HG02798 (cell line): ENCODE data around the gene QPRT.
A peak's percentile ranks its signal among the peaks of the same experiment; 100 is the strongest.
"Not testable (repeated sequence)": the region's sequence is repeated elsewhere in the genome, so short reads cannot be mapped to it uniquely, and the experiment has no call there.

Experiments used
- ATAC-seq: cut with Tn5 transposase; IDR thresholded peaks from one replicate; pipeline ENCODE4 v1.9.1; 2021; ENCODE audit warnings: mild to moderate bottlenecking; ENCODE audit not compliant: unreplicated experiment, poor library complexity

Gene QPRT

GRCh38 chr16:29712809-29713208, 33.8 kb downstream of the QPRT start:
- ATAC-seq, result no peak

- ATAC-seq, result no peak
These were observed 35.4 kb downstream of the QPRT start for GRCh38 chr16:29714396-29714795.

- no peak for ATAC-seq
These were observed 36.0 kb downstream of the QPRT start for GRCh38 chr16:29714972-29715371.

- no peak for ATAC-seq
These were observed 38.1 kb downstream of the QPRT start for GRCh38 chr16:29717113-29717512.

- ATAC-seq, result no peak
These were observed 40.1 kb downstream of the QPRT start for GRCh38 chr16:29719063-29719462.

- ATAC-seq, result no peak
These were observed 41.7 kb downstream of the QPRT start for GRCh38 chr16:29720703-29721102.

GRCh38 chr16:29721167-29721879, 42.3 kb downstream of the QPRT start:
- ATAC-seq, result peak; percentile 49

- ATAC-seq, result no peak
These were observed 47.9 kb downstream of the QPRT start for GRCh38 chr16:29726845-29727377.

- ATAC-seq, result no peak
These were observed 48.5 kb downstream of the QPRT start for GRCh38 chr16:29727452-29727851.

GRCh38 chr16:29729116-29729521, 50.1 kb downstream of the QPRT start:
- no peak for ATAC-seq

GRCh38 chr16:29730649-29731048, 51.7 kb downstream of the QPRT start:
- ATAC-seq, result peak; percentile 37

- ATAC-seq, result peak; percentile 79
These were observed 53.0 kb downstream of the QPRT start for GRCh38 chr16:29731768-29732601.

- ATAC-seq, result no peak
These were observed 55.8 kb downstream of the QPRT start for GRCh38 chr16:29734786-29735185.

- no peak for ATAC-seq
These were observed 57.1 kb downstream of the QPRT start for GRCh38 chr16:29736112-29736511.

- no peak for ATAC-seq
These were observed 57.8 kb downstream of the QPRT start for GRCh38 chr16:29736764-29737163.

GRCh38 chr16:29737713-29738112, 58.7 kb downstream of the QPRT start:
- ATAC-seq, result no peak

- ATAC-seq, result peak; percentile 42
These were observed 59.5 kb downstream of the QPRT start for GRCh38 chr16:29738514-29738913.

GRCh38 chr16:29739927-29740629, 61.1 kb downstream of the QPRT start:
- ATAC-seq, result not testable (repeated sequence)

- ATAC-seq, result not testable (repeated sequence)
These were observed 61.6 kb downstream of the QPRT start for GRCh38 chr16:29740630-29741015.

- no peak for ATAC-seq
These were observed 63.8 kb downstream of the QPRT start for GRCh38 chr16:29742683-29743275.
